GM23338 (cell line): Measurements from ENCODE around the gene RASGRP3. TPM values are rescaled to one million over a fixed set of nuclear protein-coding genes. Genes with fewer than 3 reads are reported as not detected.

Experiments
- ATAC-seq: fragments of 200-7000 bp; cut with Tn5 transposase; 3 replicates; pipeline ENCODE4 v1.9.1; 2020
- DNase-seq: peaks from one replicate; pipeline ENCODE4 v3.0.0-alpha.2; 2015; ENCODE audit warnings: low spot score
- H2AFZ ChIP-seq: fragments of 200-600 bp; sonication (generic); 2 replicates; pipeline ENCODE4 v1.8.0; 2016; ENCODE audit warnings: antibody characterized with exemption, mild to moderate bottlenecking, moderate library complexity
- H3F3A ChIP-seq: fragments of 200-600 bp; sonication (generic); replicated peaks from 2 replicates; pipeline ENCODE4 v1.8.0; 2017; ENCODE audit warnings: antibody characterized with exemption, mixed run types, low read depth
- H3K27ac ChIP-seq: fragments of 200-600 bp; sonication (generic); 2 replicates; pipeline ENCODE4 v1.6.1; 2016; ENCODE audit warnings: low read depth
- H3K27me3 ChIP-seq: fragments of 200-600 bp; sonication (generic); 2 replicates; pipeline ENCODE4 v1.8.0; 2016; ENCODE audit warnings: mild to moderate bottlenecking, mixed run types, moderate library complexity; ENCODE audit not compliant: insufficient read depth
- H3K36me3 ChIP-seq: fragments of 200-600 bp; sonication (generic); 2 replicates; pipeline ENCODE4 v1.8.0; 2016; ENCODE audit warnings: mild to moderate bottlenecking; ENCODE audit not compliant: insufficient read depth
- H3K4me1 ChIP-seq: fragments of 200-600 bp; sonication (generic); 2 replicates; pipeline ENCODE4 v1.8.0; 2016; ENCODE audit warnings: mild to moderate bottlenecking, moderate library complexity; ENCODE audit not compliant: insufficient read depth
- H3K4me2 ChIP-seq: fragments of 200-600 bp; sonication (generic); 2 replicates; pipeline ENCODE4 v1.7.1; 2017; ENCODE audit warnings: mixed run types
- H3K4me3 ChIP-seq: fragments of 200-600 bp; sonication (generic); 2 replicates; pipeline ENCODE4 v1.6.1; 2016; ENCODE audit warnings: mixed run types
- H3K79me2 ChIP-seq: fragments of 200-600 bp; sonication (generic); replicated peaks from 2 replicates; pipeline ENCODE4 v1.8.0; 2017; ENCODE audit warnings: mild to moderate bottlenecking; ENCODE audit not compliant: insufficient read depth
- H3K9me2 ChIP-seq: fragments of 200-600 bp; sonication (generic); 2 replicates; pipeline ENCODE4 v1.8.0; 2017; ENCODE audit not compliant: insufficient read depth
- H4K20me1 ChIP-seq: fragments of 200-600 bp; sonication (generic); replicated peaks from 2 replicates; pipeline ENCODE4 v1.8.0; 2017; ENCODE audit warnings: mild to moderate bottlenecking; ENCODE audit not compliant: insufficient read depth
- H3K27ac Mint-ChIP-seq: 2 replicates; pipeline ENCODE4 v1.8.0; 2020; ENCODE audit warnings: inconsistent platforms, mild to moderate bottlenecking, moderate library complexity, mixed read lengths
- H3K27me3 Mint-ChIP-seq: 3 replicates; pipeline ENCODE4 v1.8.0; 2022; ENCODE audit warnings: low read depth, mild to moderate bottlenecking, moderate library complexity, mixed read lengths, inconsistent platforms; ENCODE audit not compliant: insufficient read depth, poor library complexity
- H3K36me3 Mint-ChIP-seq: 3 replicates; pipeline ENCODE4 v1.8.0; 2021; ENCODE audit warnings: low read depth, mild to moderate bottlenecking, inconsistent platforms, moderate library complexity, mixed read lengths
- H3K4me1 Mint-ChIP-seq: 3 replicates; pipeline ENCODE4 v1.8.0; 2020; ENCODE audit warnings: mild to moderate bottlenecking, inconsistent platforms, mixed read lengths
- H3K4me3 Mint-ChIP-seq: 3 replicates; pipeline ENCODE4 v1.8.0; 2021; ENCODE audit warnings: moderate library complexity, mild to moderate bottlenecking, inconsistent platforms, mixed read lengths
- H3K9me3 Mint-ChIP-seq: 3 replicates; pipeline ENCODE4 v1.8.0; 2020; ENCODE audit warnings: moderate library complexity, mild to moderate bottlenecking, inconsistent platforms, mixed read lengths
- CREB1 ChIP-seq: fragments of 250-450 bp; sonication (Bioruptor Pico); IDR thresholded peaks from 2 replicates; pipeline ENCODE4 v1.5.0; 2020; ENCODE audit warnings: low read depth, mild to moderate bottlenecking, moderate library complexity
- CTCF ChIP-seq, 2 experiments: fragments of 200-600 bp in 1 of 2; sonication (generic) in 1 of 2; conservative IDR thresholded peaks; 2 replicates each; pipeline versions ENCODE4 v1.5.1 to v1.6.1; 2016 to 2017; ENCODE audit warnings: antibody characterized with exemption in 2 of 2, low read depth in 2 of 2, mild to moderate bottlenecking in 2 of 2, moderate library complexity in 1 of 2
- EZH2 ChIP-seq: fragments of 200-600 bp; sonication (generic); IDR thresholded peaks from one replicate; pipeline ENCODE4 v1.8.0; 2017; ENCODE audit warnings: antibody characterized with exemption, mild to moderate bottlenecking, low read depth; ENCODE audit not compliant: unreplicated experiment
- EZH2phosphoT487 ChIP-seq: fragments of 200-600 bp; sonication (generic); IDR thresholded peaks from one replicate; pipeline ENCODE4 v1.8.1; 2018; ENCODE audit warnings: antibody characterized with exemption; ENCODE audit not compliant: unreplicated experiment
- JUNB ChIP-seq: IDR thresholded peaks from one replicate; pipeline ENCODE4 v1.6.1; 2016; ENCODE audit warnings: antibody characterized with exemption; ENCODE audit not compliant: unreplicated experiment
- NANOG ChIP-seq: IDR thresholded peaks from 2 replicates; pipeline ENCODE4 v1.6.1; 2016; ENCODE audit warnings: antibody characterized with exemption, borderline replicate concordance
- POLR2AphosphoS5 ChIP-seq: IDR thresholded peaks from 2 replicates; pipeline ENCODE4 v1.6.1; 2016; ENCODE audit warnings: antibody characterized with exemption, low read depth
- REST ChIP-seq: IDR thresholded peaks from one replicate; pipeline ENCODE4 v1.6.1; 2018; ENCODE audit warnings: antibody characterized with exemption; ENCODE audit not compliant: unreplicated experiment
- STAT1 ChIP-seq: IDR thresholded peaks from one replicate; pipeline ENCODE4 v1.6.1; 2016; ENCODE audit warnings: antibody characterized with exemption; ENCODE audit not compliant: unreplicated experiment
- ZNF114 ChIP-seq: fragments of 250-450 bp; sonication (Bioruptor Pico); IDR thresholded peaks from 2 replicates; pipeline ENCODE4 v1.5.0; 2020; ENCODE audit warnings: mild to moderate bottlenecking, moderate library complexity
- ZNF331 ChIP-seq: fragments of 250-450 bp; sonication (Bioruptor Pico); IDR thresholded peaks from 2 replicates; pipeline ENCODE4 v1.5.0; 2020; ENCODE audit warnings: low read depth, mild to moderate bottlenecking, moderate library complexity
- polyA plus RNA-seq: library from polyadenylated mRNA; unstranded; fragments of >200 nt; fragmentation: Nextera tagmentation; extraction: Ambion mirVana; gene quantifications from 2 replicates; pipeline ENCODE4 v1.2.1, GENCODE V29; 2016
- total RNA-seq: library from RNA; depleted of rRNA; stranded (reverse); fragments of >200 nt; shearing (Covaris generic); gene quantifications from 2 replicates; pipeline ENCODE4 v1.2.3, GENCODE V29; 2014
- TF ChIP-seq, protein P1 (sequence below): IDR thresholded peaks from 2 replicates; pipeline ENCODE4 v1.6.1; 2016; ENCODE audit warnings: antibody characterized with exemption
- TF ChIP-seq, protein P2 (sequence below): fragments of 250-450 bp; sonication (Bioruptor Pico); IDR thresholded peaks from 2 replicates; pipeline ENCODE4 v1.5.0; 2020; ENCODE audit warnings: mild to moderate bottlenecking, moderate library complexity

The RASGRP3 gene
- total and polyA plus RNA-seq, 2 experiments from 2014 or later, result 0.19 to 0.69 TPM

- DNase-seq (no peak), ATAC-seq (no peak)
- Histone ChIP-seq H3F3A (no peaks in the 10 kb centered on the region), H2AFZ (no peak overlapping the region), H4K20me1 (no peaks in the 10 kb centered on the region), H3K79me2 (no peaks in the 10 kb centered on the region), H3K36me3 (no peaks in the 10 kb centered on the region), H3K27me3 (no peaks in the 10 kb centered on the region), H3K4me1 (no peaks in the 10 kb centered on the region), H3K9me2 (peaks cover 10% of the 10 kb centered on the region; the same call in 1 of the 2 replicates), H3K4me3 (no peak overlapping the region), H3K4me2 (no peak overlapping the region), H3K27ac (no peak overlapping the region)
- Mint-ChIP-seq H3K36me3 (no peaks in the 10 kb centered on the region), H3K9me3 (no peaks in the 10 kb centered on the region), H3K4me1 (peaks cover 4% of the 10 kb centered on the region; the same call in 2 of the 3 replicates), H3K4me3 (no peak overlapping the region), H3K27me3 (peaks cover 3% of the 10 kb centered on the region), H3K27ac (no peak overlapping the region)
- no peak for TF ChIP-seq ZNF114 (CRISPR knock-in tag)
- no peak for TF ChIP-seq STAT1
- TF ChIP-seq, protein P1, sequence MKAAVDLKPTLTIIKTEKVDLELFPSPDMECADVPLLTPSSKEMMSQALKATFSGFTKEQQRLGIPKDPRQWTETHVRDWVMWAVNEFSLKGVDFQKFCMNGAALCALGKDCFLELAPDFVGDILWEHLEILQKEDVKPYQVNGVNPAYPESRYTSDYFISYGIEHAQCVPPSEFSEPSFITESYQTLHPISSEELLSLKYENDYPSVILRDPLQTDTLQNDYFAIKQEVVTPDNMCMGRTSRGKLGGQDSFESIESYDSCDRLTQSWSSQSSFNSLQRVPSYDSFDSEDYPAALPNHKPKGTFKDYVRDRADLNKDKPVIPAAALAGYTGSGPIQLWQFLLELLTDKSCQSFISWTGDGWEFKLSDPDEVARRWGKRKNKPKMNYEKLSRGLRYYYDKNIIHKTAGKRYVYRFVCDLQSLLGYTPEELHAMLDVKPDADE, result no peak
- TF ChIP-seq NANOG, result no peak
- TF ChIP-seq CREB1 (CRISPR knock-in tag), result no peak
- TF ChIP-seq ZNF331 (CRISPR knock-in tag), result no peak
- no peak for TF ChIP-seq JUNB
- TF ChIP-seq REST, result no peak
- TF ChIP-seq EZH2, result no peak
- TF ChIP-seq, protein P2, sequence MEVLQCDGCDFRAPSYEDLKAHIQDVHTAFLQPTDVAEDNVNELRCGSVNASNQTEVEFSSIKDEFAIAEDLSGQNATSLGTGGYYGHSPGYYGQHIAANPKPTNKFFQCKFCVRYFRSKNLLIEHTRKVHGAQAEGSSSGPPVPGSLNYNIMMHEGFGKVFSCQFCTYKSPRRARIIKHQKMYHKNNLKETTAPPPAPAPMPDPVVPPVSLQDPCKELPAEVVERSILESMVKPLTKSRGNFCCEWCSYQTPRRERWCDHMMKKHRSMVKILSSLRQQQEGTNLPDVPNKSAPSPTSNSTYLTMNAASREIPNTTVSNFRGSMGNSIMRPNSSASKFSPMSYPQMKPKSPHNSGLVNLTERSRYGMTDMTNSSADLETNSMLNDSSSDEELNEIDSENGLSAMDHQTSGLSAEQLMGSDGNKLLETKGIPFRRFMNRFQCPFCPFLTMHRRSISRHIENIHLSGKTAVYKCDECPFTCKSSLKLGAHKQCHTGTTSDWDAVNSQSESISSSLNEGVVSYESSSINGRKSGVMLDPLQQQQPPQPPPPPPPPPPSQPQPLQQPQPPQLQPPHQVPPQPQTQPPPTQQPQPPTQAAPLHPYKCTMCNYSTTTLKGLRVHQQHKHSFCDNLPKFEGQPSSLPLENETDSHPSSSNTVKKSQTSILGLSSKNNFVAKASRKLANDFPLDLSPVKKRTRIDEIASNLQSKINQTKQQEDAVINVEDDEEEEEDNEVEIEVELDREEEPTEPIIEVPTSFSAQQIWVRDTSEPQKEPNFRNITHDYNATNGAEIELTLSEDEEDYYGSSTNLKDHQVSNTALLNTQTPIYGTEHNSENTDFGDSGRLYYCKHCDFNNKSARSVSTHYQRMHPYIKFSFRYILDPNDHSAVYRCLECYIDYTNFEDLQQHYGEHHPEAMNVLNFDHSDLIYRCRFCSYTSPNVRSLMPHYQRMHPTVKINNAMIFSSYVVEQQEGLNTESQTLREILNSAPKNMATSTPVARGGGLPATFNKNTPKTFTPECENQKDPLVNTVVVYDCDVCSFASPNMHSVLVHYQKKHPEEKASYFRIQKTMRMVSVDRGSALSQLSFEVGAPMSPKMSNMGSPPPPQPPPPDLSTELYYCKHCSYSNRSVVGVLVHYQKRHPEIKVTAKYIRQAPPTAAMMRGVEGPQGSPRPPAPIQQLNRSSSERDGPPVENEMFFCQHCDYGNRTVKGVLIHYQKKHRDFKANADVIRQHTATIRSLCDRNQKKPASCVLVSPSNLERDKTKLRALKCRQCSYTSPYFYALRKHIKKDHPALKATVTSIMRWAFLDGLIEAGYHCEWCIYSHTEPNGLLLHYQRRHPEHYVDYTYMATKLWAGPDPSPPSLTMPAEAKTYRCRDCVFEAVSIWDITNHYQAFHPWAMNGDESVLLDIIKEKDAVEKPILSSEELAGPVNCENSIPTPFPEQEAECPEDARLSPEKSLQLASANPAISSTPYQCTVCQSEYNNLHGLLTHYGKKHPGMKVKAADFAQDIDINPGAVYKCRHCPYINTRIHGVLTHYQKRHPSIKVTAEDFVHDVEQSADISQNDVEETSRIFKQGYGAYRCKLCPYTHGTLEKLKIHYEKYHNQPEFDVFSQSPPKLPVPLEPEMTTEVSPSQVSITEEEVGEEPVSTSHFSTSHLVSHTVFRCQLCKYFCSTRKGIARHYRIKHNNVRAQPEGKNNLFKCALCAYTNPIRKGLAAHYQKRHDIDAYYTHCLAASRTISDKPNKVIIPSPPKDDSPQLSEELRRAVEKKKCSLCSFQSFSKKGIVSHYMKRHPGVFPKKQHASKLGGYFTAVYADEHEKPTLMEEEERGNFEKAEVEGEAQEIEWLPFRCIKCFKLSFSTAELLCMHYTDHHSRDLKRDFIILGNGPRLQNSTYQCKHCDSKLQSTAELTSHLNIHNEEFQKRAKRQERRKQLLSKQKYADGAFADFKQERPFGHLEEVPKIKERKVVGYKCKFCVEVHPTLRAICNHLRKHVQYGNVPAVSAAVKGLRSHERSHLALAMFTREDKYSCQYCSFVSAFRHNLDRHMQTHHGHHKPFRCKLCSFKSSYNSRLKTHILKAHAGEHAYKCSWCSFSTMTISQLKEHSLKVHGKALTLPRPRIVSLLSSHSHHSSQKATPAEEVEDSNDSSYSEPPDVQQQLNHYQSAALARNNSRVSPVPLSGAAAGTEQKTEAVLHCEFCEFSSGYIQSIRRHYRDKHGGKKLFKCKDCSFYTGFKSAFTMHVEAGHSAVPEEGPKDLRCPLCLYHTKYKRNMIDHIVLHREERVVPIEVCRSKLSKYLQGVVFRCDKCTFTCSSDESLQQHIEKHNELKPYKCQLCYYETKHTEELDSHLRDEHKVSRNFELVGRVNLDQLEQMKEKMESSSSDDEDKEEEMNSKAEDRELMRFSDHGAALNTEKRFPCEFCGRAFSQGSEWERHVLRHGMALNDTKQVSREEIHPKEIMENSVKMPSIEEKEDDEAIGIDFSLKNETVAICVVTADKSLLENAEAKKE (CRISPR knock-in tag), result no peak
- no peak for TF ChIP-seq EZH2phosphoT487
- TF ChIP-seq CTCF (conservative IDR thresholded peaks at IDR 0.05; ENCODE audit: low read depth in 2 of 2), result no peak
- no peak for TF ChIP-seq POLR2AphosphoS5
Observed at GRCh38 chr2:33526921-33527320, 50.5 kb downstream of the RASGRP3 start.
